C4-2B (cell line): ENCODE measurements around the gene TAX1BP3.

Source experiments
- CTCF ChIP-seq: fragments of 450-650 bp; conservative IDR thresholded peaks from 2 replicates; pipeline ENCODE4 v1.5.1; 2017; ENCODE audit warnings: mild to moderate bottlenecking
- ZFX ChIP-seq: fragments of 450-650 bp; IDR thresholded peaks from 2 replicates; pipeline ENCODE4 v1.6.1; 2017

GRCh38 chr17:3621146-3621720 is 47.1 kb downstream of the TAX1BP3 start:
- TF ChIP-seq CTCF (no peak), ZFX (no peak)
